ENCODE results near the gene TMEM164.

DNA sequence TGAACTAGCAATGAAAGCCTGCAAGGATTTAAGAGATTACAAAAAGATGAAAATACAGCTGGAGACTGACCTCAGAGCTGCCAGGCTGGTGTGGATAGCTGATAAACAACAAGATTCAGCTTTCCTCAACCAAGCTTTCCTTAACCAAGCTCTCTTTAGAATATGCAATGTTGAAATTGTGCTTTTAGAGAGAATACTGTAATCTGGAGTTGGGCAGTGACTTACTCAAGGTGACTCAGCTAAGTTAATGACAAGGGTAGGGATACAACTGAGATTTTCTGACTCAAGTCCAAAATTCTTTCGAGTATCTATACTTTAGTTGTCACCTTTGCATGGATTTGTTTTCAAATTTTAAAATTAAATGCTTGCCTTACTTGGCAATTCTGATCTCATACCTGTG lies 217.0 kb downstream of the TMEM164 start:
- no peak for TF ChIP-seq HDAC2 (IDR thresholded peaks at IDR 0.05)
- TF ChIP-seq, protein P1, sequence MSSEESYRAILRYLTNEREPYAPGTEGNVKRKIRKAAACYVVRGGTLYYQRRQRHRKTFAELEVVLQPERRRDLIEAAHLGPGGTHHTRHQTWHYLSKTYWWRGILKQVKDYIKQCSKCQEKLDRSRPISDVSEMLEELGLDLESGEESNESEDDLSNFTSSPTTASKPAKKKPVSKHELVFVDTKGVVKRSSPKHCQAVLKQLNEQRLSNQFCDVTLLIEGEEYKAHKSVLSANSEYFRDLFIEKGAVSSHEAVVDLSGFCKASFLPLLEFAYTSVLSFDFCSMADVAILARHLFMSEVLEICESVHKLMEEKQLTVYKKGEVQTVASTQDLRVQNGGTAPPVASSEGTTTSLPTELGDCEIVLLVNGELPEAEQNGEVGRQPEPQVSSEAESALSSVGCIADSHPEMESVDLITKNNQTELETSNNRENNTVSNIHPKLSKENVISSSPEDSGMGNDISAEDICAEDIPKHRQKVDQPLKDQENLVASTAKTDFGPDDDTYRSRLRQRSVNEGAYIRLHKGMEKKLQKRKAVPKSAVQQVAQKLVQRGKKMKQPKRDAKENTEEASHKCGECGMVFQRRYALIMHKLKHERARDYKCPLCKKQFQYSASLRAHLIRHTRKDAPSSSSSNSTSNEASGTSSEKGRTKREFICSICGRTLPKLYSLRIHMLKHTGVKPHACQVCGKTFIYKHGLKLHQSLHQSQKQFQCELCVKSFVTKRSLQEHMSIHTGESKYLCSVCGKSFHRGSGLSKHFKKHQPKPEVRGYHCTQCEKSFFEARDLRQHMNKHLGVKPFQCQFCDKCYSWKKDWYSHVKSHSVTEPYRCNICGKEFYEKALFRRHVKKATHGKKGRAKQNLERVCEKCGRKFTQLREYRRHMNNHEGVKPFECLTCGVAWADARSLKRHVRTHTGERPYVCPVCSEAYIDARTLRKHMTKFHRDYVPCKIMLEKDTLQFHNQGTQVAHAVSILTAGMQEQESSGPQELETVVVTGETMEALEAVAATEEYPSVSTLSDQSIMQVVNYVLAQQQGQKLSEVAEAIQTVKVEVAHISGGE (CRISPR knock-in tag; IDR thresholded peaks at IDR 0.05): no peak
- TF ChIP-seq, protein P2, sequence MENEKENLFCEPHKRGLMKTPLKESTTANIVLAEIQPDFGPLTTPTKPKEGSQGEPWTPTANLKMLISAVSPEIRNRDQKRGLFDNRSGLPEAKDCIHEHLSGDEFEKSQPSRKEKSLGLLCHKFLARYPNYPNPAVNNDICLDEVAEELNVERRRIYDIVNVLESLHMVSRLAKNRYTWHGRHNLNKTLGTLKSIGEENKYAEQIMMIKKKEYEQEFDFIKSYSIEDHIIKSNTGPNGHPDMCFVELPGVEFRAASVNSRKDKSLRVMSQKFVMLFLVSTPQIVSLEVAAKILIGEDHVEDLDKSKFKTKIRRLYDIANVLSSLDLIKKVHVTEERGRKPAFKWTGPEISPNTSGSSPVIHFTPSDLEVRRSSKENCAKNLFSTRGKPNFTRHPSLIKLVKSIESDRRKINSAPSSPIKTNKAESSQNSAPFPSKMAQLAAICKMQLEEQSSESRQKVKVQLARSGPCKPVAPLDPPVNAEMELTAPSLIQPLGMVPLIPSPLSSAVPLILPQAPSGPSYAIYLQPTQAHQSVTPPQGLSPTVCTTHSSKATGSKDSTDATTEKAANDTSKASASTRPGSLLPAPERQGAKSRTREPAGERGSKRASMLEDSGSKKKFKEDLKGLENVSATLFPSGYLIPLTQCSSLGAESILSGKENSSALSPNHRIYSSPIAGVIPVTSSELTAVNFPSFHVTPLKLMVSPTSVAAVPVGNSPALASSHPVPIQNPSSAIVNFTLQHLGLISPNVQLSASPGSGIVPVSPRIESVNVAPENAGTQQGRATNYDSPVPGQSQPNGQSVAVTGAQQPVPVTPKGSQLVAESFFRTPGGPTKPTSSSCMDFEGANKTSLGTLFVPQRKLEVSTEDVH (IDR thresholded peaks at IDR 0.05; ENCODE audit: low read depth, partially characterized antibody): no peak
- TF ChIP-seq MTA2 (IDR thresholded peaks at IDR 0.05; ENCODE audit: low read depth): no peak
- TF ChIP-seq HDGF (IDR thresholded peaks at IDR 0.05): no peak
- TF ChIP-seq, protein P3, sequence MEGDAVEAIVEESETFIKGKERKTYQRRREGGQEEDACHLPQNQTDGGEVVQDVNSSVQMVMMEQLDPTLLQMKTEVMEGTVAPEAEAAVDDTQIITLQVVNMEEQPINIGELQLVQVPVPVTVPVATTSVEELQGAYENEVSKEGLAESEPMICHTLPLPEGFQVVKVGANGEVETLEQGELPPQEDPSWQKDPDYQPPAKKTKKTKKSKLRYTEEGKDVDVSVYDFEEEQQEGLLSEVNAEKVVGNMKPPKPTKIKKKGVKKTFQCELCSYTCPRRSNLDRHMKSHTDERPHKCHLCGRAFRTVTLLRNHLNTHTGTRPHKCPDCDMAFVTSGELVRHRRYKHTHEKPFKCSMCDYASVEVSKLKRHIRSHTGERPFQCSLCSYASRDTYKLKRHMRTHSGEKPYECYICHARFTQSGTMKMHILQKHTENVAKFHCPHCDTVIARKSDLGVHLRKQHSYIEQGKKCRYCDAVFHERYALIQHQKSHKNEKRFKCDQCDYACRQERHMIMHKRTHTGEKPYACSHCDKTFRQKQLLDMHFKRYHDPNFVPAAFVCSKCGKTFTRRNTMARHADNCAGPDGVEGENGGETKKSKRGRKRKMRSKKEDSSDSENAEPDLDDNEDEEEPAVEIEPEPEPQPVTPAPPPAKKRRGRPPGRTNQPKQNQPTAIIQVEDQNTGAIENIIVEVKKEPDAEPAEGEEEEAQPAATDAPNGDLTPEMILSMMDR (IDR thresholded peaks at IDR 0.05 in 2 of 3, conservative IDR thresholded peaks at IDR 0.05 in 1 of 3; ENCODE audit: control insufficient read depth in 2 of 3, extremely low read depth in 1 of 3, insufficient read depth in 1 of 3, low read depth in 3 of 3, low read length in 3 of 3): no peak

Data from GM12878 (cell line).